Lower lobe of right lung (tissue), 2 donors: ENCODE data around the gene NDUFV1. TPM values are rescaled to one million over a fixed set of nuclear protein-coding genes. Genes with fewer than 3 reads are reported as not detected.
"Not testable (repeated sequence)": the region's sequence is repeated elsewhere in the genome, so short reads cannot be mapped to it uniquely, and the experiment has no call there.

Source experiments
- ATAC-seq, 2 donors: fragments of 200-7000 bp; cut with Tn5 transposase; one replicate each; pipeline ENCODE4 v1.9.1; 2020 to 2022; ENCODE audit warnings: mild to moderate bottlenecking in 2 of 2, moderate library complexity in 2 of 2
- DNase-seq: peaks from one replicate; pipeline ENCODE4 v3.0.0-alpha.2; 2020
- H3K27ac ChIP-seq: fragments of 200-600 bp; one replicate; pipeline ENCODE4 v1.8.0; 2022
- H3K27me3 ChIP-seq: fragments of 200-600 bp; one replicate; pipeline ENCODE4 v1.8.0; 2022; ENCODE audit warnings: low read depth
- H3K36me3 ChIP-seq: fragments of 200-600 bp; one replicate; pipeline ENCODE4 v1.8.0; 2022; ENCODE audit warnings: mild to moderate bottlenecking
- H3K4me1 ChIP-seq: fragments of 200-600 bp; one replicate; pipeline ENCODE4 v1.8.0; 2022
- H3K4me3 ChIP-seq: fragments of 200-600 bp; one replicate; pipeline ENCODE4 v1.8.0; 2022; ENCODE audit warnings: mild to moderate bottlenecking
- H3K9me3 ChIP-seq: fragments of 200-600 bp; one replicate; pipeline ENCODE4 v1.8.0; 2022
- intact Hi-C: fragments of 100-400 bp; cut with DNase I; formaldehyde crosslinking; loops from one replicate; pipeline ENCODE4 v1.11.0; 2022
- total RNA-seq: library from RNA; stranded (reverse); fragmentation: NEBNext Ultra II Directional; extraction: Animal tissue kit (Norgen Biotek cat#: 25700); gene quantifications from one replicate; pipeline ENCODE4 v1.2.1, GENCODE V29; 2021
- TF ChIP-seq, protein P1 (sequence below): fragments of 200-600 bp; IDR thresholded peaks from one replicate; pipeline ENCODE4 v1.8.0; 2022; ENCODE audit warnings: antibody characterized with exemption, mild to moderate bottlenecking
- donor health status: DM: no; HTN: yes; CAD: no; lungs with severe emphysema.

NDUFV1 gene
- total RNA-seq, 1 donor from 2014 or later, result 143 TPM

DNA sequence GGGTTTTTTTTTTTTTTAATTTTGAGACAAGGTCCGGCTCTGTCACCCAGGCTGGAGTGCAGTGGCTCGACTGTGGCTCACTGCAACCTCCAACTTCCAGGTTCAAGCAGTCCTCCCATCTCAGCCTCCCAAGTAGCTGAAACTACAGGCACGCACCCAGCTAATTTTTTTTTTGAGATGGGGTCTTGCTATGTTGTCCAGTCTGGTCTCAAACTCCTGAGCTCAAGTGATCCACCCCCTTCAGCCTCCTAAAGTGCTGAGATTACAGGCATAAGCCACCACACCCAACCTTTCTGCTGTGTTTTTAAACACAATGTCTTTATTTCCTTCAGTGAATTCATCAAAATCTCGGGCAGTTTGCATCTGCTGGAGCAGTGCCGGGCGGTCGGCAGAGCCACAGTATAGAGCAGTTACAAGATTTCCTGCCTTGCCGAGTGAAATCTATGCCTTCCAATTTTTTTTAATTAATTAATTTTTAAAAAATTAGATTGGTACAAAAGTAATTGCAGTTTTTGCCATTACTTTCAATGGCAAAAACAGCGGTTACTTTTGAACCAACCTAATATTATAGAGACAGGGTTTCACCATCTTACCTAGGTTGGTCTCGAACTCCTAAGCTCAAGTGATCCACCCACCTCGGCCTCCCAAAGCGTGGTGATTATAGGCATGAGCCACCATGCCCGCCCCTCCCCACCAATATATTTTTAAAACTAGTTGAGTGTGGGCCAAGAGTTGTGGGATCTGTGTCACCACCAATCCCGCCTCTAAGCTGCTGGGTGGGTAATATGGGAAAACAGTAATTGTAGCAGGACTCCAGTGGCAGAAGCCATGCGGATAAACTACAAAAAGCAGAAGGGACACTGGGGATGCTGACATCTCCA lies 46.5 kb downstream of the NDUFV1 start:
- H3K9me3 ChIP-seq, result no peaks in the 10 kb centered on the region
- H3K4me3 ChIP-seq, result no peak overlapping the region
- DNase-seq (no peak), ATAC-seq (no peak)
- intact Hi-C loops, result no loop called here
- H3K27me3 ChIP-seq, result peaks cover 9% of the 10 kb centered on the region
- TF ChIP-seq, protein P1, sequence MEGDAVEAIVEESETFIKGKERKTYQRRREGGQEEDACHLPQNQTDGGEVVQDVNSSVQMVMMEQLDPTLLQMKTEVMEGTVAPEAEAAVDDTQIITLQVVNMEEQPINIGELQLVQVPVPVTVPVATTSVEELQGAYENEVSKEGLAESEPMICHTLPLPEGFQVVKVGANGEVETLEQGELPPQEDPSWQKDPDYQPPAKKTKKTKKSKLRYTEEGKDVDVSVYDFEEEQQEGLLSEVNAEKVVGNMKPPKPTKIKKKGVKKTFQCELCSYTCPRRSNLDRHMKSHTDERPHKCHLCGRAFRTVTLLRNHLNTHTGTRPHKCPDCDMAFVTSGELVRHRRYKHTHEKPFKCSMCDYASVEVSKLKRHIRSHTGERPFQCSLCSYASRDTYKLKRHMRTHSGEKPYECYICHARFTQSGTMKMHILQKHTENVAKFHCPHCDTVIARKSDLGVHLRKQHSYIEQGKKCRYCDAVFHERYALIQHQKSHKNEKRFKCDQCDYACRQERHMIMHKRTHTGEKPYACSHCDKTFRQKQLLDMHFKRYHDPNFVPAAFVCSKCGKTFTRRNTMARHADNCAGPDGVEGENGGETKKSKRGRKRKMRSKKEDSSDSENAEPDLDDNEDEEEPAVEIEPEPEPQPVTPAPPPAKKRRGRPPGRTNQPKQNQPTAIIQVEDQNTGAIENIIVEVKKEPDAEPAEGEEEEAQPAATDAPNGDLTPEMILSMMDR, result no peak
- no peaks in the 10 kb centered on the region for H3K4me1 ChIP-seq
- no peak overlapping the region for H3K27ac ChIP-seq
- no peaks in the 10 kb centered on the region for H3K36me3 ChIP-seq

DNA sequence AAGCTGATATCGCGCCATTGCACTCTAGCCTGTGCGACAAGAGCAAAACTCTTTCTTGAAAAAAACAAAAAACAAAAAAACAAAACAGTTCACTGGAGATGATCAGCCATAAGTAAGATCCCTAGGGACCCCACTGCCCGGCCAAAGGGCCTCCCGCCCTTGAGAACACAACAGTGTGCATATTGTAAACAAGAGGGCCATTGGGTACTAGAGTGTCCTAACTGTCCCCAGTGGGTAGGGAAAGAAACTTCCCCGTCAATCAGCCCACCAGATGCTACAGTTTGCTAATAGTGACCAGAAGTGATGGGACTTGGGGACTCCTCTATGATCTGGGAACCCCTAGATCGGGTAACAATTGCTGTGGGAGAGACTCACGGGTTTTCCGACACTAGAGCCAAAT lies 47.5 kb downstream of the NDUFV1 start:
- H3K27ac ChIP-seq, result no peak overlapping the region
- no peaks in the 10 kb centered on the region for H3K27me3 ChIP-seq
- H3K36me3 ChIP-seq, result no peaks in the 10 kb centered on the region
- ATAC-seq (no peak), DNase-seq (no peak)
- no peak overlapping the region for H3K4me3 ChIP-seq
- no peaks in the 10 kb centered on the region for H3K9me3 ChIP-seq
- TF ChIP-seq, protein P1, result no peak
- intact Hi-C loops, result no loop called here
- H3K4me1 ChIP-seq, result no peaks in the 10 kb centered on the region

DNA sequence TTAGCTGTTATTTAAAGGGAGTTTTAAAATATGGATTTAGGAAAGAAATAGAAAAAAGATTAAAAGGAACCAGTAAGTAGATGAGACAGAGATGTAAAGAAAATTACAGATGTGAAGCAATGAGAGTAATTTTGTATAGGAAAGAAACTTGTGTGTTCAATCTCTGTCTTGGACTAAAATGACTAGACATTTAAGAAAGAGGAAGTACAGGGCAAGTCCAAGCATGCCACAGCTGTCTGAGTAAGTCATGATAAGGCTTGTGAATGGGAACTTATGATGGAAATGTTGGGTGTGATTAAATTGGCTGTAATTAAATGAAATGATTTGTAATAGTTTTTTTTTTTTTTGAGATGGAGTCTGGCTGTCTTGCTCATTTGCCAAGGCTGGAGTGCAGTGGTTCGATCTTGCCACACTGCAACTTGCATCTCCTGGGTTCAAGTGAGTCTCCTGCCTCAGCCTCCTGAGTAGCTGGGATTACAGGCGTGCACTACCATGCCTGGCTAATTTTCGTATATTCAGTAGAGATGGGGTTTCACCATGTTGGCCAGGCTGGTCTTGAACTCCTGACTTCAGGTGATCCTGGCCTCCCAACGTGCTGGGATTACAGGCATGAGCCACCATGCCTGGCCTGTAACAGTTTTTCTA lies 49.7 kb downstream of the NDUFV1 start:
- ATAC-seq (no peak), DNase-seq (no peak)
- no peak overlapping the region for H3K27ac ChIP-seq
- TF ChIP-seq, protein P1, result no peak
- H3K36me3 ChIP-seq, result no peaks in the 10 kb centered on the region
- no peaks in the 10 kb centered on the region for H3K9me3 ChIP-seq
- intact Hi-C loops, result no loop called here
- no peaks in the 10 kb centered on the region for H3K27me3 ChIP-seq
- H3K4me1 ChIP-seq, result no peaks in the 10 kb centered on the region
- no peak overlapping the region for H3K4me3 ChIP-seq

DNA sequence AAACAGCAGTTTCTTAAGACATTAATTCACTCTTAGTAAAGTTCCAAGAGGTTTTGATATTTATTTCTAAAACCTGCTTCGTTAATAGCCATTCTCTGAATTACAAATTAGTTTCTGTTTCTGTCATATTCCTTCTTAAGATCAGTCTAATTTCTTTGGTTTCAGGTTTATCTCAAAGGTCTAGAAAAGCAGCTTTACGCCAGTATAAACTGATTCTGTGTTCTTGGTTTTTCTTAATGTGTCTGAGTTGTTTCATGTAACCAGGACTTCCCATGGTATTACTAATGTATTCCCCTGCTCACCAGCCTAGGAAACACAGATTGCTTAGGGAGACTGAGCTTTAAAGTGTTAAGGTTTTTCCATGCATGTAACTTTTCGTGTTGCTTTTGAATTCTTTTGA lies 50.6 kb downstream of the NDUFV1 start:
- Histone ChIP-seq H3K9me3 (no peaks in the 10 kb centered on the region), H3K27ac (no peak overlapping the region), H3K27me3 (no peaks in the 10 kb centered on the region), H3K36me3 (no peaks in the 10 kb centered on the region), H3K4me3 (no peak overlapping the region), H3K4me1 (no peaks in the 10 kb centered on the region)
- DNase-seq (no peak), ATAC-seq (no peak)
- TF ChIP-seq, protein P1, result no peak
- intact Hi-C loops, result no loop called here

DNA sequence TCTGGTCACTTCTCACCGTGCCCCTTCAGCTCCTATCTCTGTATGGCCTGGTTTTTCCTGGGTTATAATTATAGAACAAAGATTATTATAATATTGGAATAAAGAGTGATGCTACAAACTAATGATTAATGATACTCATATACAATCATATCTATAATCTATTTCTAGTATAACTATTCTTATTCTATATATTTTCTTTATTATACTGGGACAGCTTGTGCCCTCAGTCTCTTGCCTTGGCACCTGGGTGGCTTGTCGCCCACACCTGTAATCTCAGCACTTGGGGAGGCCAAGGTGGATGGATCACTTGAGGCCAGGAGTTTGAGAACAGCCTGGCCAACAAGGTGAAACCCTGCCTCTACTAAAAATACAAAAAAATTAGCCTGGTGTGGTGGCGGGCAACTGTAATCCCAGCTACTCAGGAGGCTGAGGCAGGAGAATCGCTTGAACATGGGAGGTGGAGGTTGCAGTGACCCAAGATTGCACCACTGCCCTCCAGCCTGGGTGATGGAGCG lies 53.0 kb downstream of the NDUFV1 start:
- H3K4me1 ChIP-seq, DNase-seq, H3K36me3 ChIP-seq, ATAC-seq, H3K9me3 ChIP-seq, H3K27ac ChIP-seq, H3K27me3 ChIP-seq, intact Hi-C loops, H3K4me3 ChIP-seq: not testable (repeated sequence)
- TF ChIP-seq, protein P1, result peak; percentile 40

DNA sequence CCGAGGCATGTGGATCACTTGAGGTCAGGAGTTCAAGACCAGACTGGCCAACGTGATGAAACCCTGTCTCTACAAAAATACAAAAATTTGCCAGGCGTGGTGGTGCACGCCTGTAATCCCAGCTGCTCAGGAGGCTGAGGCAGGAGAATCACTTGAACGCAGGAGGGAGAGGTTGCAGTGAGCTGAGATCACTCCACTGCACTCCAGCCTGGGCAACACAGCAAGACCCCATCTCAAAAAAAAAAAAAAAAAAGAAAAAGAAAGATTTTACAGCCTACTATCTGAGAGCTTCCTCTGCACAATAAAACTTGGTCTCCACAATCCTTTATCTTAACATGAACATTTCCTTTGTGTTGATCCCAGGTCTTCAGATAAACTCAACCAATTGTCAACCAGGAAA lies 54.0 kb downstream of the NDUFV1 start:
- H3K27ac ChIP-seq, DNase-seq, H3K4me1 ChIP-seq, ATAC-seq, H3K27me3 ChIP-seq, H3K36me3 ChIP-seq, H3K4me3 ChIP-seq, H3K9me3 ChIP-seq, intact Hi-C loops: not testable (repeated sequence)
